GM19238 (cell line): ENCODE data around the gene TBC1D22B.

Experiments used
- DNase-seq: peaks from one replicate; pipeline ENCODE4 v3.0.0; 2011; ENCODE audit warnings: low spot score; ENCODE audit not compliant: insufficient read length

The TBC1D22B gene, protein sequence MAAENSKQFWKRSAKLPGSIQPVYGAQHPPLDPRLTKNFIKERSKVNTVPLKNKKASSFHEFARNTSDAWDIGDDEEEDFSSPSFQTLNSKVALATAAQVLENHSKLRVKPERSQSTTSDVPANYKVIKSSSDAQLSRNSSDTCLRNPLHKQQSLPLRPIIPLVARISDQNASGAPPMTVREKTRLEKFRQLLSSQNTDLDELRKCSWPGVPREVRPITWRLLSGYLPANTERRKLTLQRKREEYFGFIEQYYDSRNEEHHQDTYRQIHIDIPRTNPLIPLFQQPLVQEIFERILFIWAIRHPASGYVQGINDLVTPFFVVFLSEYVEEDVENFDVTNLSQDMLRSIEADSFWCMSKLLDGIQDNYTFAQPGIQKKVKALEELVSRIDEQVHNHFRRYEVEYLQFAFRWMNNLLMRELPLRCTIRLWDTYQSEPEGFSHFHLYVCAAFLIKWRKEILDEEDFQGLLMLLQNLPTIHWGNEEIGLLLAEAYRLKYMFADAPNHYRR

DNA sequence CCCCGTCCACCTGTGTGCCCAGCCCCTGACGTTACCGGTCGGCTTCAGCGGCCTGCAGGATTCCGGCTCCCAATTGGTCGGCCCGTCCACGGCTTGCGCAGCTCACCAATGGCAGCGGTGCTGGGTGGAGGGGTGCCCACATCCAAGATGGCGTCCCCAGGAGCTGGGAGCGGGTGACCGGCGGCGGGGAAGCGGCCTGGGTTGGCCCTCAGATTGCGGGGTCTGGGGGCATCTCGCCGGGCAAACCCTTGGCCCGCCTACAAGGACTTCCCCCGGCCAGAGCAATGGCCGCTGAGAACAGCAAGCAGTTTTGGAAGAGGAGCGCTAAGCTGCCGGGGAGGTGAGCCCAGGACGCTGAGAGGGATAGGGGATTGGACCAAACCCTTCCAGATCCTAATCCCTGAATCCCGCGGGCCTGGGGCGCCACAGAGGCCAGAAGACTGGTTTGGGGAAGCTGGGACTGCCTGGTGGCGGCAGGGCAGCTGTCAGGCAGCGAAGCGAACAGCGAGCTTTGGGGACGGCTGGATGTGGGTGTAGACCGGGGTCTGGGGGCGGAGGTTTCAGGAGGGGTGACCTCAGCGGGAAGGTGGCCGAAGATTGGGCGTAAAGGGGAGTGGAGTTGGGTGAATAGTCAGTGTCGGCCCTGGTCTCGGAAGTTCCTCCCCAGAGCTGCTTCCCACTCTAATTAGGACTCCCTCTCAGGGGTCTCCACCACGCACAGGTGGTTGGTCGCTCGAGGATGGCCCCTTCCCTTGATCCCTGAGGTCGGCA lies at the start of gene TBC1D22B, which contains the start of gene TMEM217:
TBC1D22B (plus strand) TSS at position 139 of the 771 bp plus-strand sequence; CDS start at position 285, 146 bp downstream.
TMEM217 (minus strand) TSS at position 511 of the 771 bp plus-strand sequence. CDS start 39,114 bp downstream, outside the sequence.
- peak; percentile 98 for DNase-seq

DNA sequence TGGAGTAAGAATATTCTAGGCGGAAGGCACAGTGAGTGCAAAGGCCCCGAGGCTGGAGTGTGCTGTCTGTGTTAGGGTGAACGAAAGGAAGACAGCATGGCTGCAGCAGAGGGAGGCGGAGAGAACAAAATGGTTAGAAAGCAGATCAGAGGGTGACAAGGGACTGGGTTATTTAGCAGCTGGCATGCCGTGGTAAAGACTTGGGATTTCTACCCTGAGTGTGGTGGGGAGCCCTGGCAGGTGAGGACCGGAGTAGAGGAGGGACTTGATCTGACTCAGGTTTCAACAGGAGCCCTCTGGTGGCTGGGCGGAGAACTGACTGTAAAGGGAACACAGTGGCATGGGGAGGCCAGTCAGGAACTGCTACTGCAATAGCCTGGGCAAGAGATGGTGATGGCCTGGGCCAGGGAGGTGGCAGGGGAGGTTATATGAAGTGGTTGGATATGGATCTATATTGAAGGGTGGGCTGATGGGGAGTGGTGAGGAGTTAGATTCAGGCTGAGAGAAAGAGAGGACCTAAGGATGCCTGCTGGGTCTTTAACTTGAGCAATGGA lies 49.6 kb upstream of the TBC1D22B start:
- peak; percentile 68 for DNase-seq

DNA sequence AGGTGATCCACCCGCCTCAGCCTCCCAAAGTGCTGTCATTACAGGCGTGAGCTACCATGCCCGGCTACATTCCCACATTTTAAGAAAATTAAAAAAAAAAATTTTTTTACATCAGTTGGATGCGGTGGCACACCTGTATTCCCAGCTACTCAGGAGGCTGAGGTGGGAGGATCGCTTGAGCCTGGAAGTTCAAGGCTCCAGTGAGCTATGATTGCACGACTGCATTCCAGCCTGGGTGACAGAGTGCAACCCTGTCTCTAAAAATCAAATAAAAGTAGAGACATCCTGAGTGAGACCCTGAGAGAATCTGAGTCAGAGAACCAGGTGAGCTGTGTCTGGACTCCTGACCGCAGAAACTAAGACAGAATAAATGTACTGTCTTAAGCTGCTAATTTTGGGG lies 48.8 kb upstream of the TBC1D22B start:
- no peak for DNase-seq

- DNase-seq: no peak
Measured at GRCh38 chr6:37209461-37210205, 47.9 kb upstream of the TBC1D22B start.

DNA sequence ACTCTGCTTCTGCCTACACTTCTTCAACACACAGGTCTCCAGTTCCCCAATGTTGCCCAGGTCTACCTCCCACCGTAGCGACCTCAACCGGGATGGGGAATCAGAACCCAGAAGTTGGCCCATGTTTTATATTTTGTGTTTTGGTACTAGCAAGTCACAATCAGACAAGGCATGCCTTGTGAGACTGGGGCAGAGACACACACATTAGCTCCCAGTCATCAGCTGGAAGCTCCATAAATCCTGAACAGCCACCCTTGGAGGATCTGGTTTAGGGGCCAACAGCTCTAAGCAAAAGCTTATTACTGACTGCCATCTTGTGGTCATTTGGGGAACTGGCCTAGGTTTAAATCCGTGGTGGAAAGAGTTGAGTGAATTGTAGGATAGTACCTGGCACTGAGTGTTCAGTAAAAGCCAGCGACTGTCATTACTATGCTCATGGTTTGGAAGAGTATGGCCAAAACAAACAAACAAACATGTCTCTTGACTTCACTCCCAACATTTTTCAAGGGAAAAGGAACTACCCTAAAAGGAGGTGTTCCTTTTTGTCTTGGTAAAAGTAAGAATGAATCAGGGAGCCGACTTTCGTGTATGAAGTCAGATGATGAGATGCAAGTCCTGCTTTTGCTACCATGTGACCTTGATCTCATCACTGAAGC lies 47.1 kb upstream of the TBC1D22B start:
- DNase-seq: peak; percentile 36

DNA sequence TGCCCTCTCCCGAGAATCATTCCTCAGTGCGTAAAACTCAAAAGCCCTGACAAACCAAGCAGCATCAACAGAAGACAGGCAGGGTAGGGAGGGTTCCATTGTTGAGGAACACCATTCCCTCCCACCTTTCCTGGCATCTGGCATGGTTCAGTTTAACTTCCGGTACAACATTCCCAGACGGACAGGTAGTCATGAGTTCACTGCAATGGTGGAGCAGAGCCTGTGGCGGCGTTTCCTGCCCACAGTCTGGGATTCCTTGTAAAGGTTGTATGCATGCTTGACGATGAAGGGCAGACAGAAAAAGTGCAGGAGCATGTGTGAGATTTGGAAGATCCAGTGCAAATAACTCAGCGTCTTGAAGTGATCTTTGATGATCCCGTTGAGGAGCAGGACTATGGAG lies 45.3 kb upstream of the TBC1D22B start:
- DNase-seq: no peak

GRCh38 chr6:37218061-37218460 lies 39.5 kb upstream of the TBC1D22B start:
- no peak for DNase-seq

- no peak for DNase-seq
Measured at GRCh38 chr6:37218511-37218910, 39.1 kb upstream of the TBC1D22B start.

- no peak for DNase-seq
Measured at GRCh38 chr6:37221585-37222124, 35.9 kb upstream of the TBC1D22B start.

DNA sequence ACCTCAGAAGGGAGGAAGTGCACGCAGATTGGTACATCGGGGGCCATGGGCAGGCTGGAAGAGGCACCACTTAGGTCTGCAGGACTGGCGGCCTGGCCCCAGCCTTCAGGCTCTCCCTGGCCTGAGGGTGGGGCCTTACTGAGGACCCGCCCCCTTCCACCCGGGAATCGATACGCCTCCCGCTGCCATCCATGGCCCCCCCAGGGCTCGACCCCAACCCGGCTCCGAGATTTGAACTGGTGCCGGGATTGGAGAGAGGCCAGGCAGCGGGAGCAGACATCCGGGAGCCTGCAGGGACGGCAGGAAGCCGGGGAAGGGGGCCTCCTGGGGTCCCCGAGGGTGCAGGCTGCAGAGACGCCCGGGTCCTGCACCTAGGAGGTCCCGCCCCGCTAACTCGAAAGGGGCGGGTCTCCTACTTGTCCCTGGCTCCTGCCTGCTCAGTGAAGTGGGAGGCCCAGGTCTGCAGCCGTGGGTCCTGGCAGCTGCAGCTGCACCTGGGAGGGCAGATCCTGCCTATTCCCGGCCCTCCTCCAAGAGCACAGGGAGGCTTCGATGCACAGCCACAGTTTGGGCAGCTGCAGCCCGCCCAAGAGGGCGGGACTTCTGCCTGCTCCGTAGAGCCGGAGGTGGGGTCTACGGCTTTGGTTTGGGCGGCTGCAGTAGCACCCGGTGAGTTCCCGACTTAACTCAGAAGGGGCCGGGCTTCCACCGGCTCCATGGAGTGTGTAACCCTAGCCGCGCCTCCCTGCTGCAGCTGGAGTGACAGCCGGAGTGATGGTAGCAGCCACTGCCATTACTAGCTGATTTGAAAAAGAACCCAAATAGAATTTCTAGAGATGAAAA lies 35.2 kb upstream of the TBC1D22B start:
- DNase-seq: peak; percentile 72

DNA sequence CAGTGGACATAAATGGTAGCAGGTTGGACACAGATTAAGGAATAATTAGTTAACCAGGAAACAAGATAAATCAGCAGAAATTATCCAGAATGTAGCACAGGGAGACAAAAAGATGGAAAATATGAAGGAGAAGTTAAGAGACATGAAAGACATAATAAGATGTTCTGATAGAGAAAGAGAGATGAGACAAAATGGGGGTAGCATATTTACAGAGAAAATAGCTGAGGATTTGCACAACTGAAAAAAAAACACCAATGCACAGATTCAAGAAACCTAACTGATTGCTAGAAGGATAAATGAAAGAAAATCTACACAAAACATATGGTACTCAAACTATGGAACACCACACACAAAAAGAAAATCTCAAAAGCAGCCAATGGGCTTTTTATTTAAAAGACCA lies 34.6 kb upstream of the TBC1D22B start:
- DNase-seq: no peak

- DNase-seq: no peak
Measured at GRCh38 chr6:37225350-37226169, 32.0 kb upstream of the TBC1D22B start.

GRCh38 chr6:37230104-37230503 lies 27.5 kb upstream of the TBC1D22B start:
- DNase-seq: no peak

DNA sequence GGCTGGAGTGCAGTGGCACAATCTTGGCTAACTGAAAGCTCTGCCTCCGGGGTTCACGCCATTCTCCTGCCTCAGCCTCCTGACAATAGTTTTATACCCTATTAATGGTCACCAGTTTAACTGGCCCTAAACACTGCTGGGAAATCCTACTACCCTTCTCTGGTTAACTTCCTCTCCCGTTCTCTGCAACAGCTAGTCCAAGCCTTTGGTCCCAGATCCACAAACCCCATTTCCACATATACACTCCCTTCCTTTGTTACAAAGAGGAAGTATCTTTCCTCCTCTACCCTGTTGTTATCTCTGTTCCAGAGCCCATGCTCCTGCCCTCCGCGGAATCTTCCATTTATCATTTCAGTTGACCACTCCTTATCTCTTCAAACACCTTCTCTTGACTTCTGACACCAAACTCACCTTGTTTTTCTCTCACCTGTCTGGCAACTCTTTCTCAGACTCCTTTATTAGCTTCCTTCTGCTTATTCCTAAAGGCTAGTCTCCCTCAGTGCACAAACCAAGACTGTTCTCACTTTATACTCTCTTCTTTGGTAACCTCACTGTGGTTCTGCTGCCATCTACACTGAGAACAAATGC lies 25.0 kb upstream of the TBC1D22B start:
- no peak for DNase-seq

GRCh38 chr6:37233541-37233940 lies 24.0 kb upstream of the TBC1D22B start:
- no peak for DNase-seq

DNA sequence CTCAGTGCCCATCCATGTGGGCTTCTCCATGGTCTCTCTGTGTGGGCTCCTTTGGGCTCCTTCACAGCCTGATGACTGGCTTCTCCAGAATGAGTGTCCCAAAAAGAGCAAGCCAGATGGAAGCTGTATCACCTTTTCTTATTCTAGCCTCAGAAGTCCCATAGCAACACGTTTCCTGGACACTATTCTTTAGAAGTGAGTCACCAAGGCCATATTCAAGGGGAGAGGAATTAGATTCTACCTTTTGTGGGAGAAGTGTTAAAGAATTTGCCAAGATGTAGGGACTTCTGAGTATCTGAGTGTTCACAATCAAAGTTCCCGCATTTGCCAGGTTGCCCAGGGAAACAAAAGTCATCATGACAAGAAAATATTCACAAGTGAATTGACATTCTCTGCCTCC lies 20.7 kb upstream of the TBC1D22B start:
- DNase-seq: no peak

GRCh38 chr6:37237789-37238188 lies 19.8 kb upstream of the TBC1D22B start:
- no peak for DNase-seq

DNA sequence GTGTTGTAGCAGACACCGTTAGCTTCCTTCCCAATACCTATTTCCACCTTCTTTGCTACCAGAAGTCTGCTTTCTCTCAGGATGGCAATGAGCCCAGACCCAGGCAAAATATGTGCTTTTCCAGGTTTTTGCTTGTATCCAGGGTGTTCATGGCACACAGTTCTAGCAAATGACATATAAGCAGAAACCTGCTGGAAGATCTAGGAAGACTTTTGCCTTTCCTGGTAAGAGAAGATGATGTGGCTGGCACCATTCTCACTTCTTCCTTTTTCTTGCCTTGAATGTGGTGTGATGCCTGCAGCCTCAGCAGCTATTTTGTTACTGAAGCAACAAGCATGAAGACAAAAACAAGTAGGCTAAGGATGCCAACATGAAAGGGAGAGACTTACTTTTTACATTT lies 19.2 kb upstream of the TBC1D22B start:
- DNase-seq: no peak
